Measurements from ENCODE around the gene CCDC181. TPM values are rescaled to one million over a fixed set of nuclear protein-coding genes. Genes with fewer than 3 reads are reported as not detected.
"Not testable (repeated sequence)": the region's sequence is repeated elsewhere in the genome, so short reads cannot be mapped to it uniquely, and the experiment has no call there.

The CCDC181 gene
- total and polyA plus RNA-seq, 2 donors (not counting 3 experiments of a cell fraction or from before 2014, with no cell fraction given), result 0.18 to 0.22 TPM

DNA sequence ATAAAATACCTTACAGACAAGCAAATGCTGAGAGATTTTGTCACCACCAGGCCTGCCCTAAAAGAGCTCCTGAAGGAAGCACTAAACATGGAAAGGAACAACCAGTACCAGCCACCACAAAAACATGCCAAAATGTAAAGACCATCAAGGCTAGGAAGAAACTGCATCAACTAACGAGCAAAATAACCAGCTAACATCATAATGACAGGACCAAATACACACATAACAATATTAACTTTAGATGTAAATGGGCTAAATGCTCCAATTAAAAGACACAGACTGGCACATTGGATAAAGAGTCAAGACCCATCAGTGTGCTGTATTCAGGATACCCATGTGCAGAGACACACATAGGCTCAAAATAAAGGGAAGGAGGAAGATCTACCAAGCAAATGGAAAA, 24.7 kb downstream of the CCDC181 start:
- POLR2A ChIA-PET; H3K79me2 ChIP-seq (ENCODE audit: control insufficient read depth, insufficient read depth, low read length); H3K4me3 ChIP-seq (replicated peaks in 1 of 3; ENCODE audit: insufficient read depth in 1 of 3, low read depth in 1 of 3, low read length in 3 of 3); H3K27ac ChIP-seq (ENCODE audit: insufficient read depth, low read depth, low read length); intact Hi-C loops (cut with micrococcal nuclease); dilution Hi-C loops (cut with MboI; ENCODE audit: extremely low pct_ligation_motif_present, low sequenced_read_pairs); H3K4me1 ChIP-seq (ENCODE audit: control insufficient read depth, extremely low read depth, insufficient read depth, low read length); H3K4me2 ChIP-seq (ENCODE audit: insufficient read depth, low read length); DNase-seq (ENCODE audit: low read depth, low spot score); H3K9me3 ChIP-seq (replicated peaks; ENCODE audit: control insufficient read depth, insufficient read depth, low read length); FAIRE-seq; H3K27me3 ChIP-seq (ENCODE audit: control insufficient read depth in 2 of 2, insufficient read depth in 2 of 2, low read length in 2 of 2); BruUV-seq (replicated peaks); H4K20me1 ChIP-seq (replicated peaks; ENCODE audit: control insufficient read depth, extremely low read depth, insufficient read depth, low read length); CTCF ChIA-PET; H3K36me3 ChIP-seq (ENCODE audit: control insufficient read depth in 2 of 2, extremely low read depth in 1 of 2, insufficient read depth in 2 of 2, low read length in 2 of 2); H3K9me1 ChIP-seq (replicated peaks; ENCODE audit: control insufficient read depth, extremely low read depth, insufficient read depth, low read length); H2AFZ ChIP-seq (ENCODE audit: low read depth, low read length); H3K9ac ChIP-seq (replicated peaks; ENCODE audit: extremely low read depth, insufficient read depth, low read length): not testable (repeated sequence)

DNA sequence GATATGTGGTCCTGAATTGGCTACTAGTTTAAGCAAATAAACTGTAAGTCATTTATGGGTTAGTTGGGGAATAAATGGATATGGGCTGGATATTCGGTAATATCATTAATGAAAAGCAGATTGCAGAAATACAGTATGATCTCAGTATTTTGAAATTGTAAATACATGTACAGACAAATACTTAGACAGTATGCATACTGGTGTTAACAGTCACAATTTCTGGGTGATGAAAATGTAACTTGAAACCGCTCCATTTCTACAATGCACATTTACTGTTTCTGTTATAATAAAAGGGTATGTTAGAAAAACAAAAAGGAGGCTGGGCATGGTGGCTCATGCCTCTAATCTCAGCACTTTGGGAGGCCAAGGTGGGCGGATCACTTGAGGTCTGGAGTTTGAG, 31.3 kb downstream of the CCDC181 start:
- no peak for TF ChIP-seq JUN (IDR thresholded peaks at IDR 0.05; ENCODE audit: borderline replicate concordance, insufficient read depth, insufficient read length, low read depth)
- TF ChIP-seq, protein P1, sequence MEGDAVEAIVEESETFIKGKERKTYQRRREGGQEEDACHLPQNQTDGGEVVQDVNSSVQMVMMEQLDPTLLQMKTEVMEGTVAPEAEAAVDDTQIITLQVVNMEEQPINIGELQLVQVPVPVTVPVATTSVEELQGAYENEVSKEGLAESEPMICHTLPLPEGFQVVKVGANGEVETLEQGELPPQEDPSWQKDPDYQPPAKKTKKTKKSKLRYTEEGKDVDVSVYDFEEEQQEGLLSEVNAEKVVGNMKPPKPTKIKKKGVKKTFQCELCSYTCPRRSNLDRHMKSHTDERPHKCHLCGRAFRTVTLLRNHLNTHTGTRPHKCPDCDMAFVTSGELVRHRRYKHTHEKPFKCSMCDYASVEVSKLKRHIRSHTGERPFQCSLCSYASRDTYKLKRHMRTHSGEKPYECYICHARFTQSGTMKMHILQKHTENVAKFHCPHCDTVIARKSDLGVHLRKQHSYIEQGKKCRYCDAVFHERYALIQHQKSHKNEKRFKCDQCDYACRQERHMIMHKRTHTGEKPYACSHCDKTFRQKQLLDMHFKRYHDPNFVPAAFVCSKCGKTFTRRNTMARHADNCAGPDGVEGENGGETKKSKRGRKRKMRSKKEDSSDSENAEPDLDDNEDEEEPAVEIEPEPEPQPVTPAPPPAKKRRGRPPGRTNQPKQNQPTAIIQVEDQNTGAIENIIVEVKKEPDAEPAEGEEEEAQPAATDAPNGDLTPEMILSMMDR (IDR thresholded peaks at IDR 0.05; ENCODE audit: extremely low read depth in 1 of 2, insufficient read depth in 1 of 2, low read depth in 1 of 2, low read length in 2 of 2), result no peak
- TF ChIP-seq POLR2A (IDR thresholded peaks at IDR 0.05; ENCODE audit: low read depth, low read length), result no peak
- TF ChIP-seq GATA2 (IDR thresholded peaks at IDR 0.05; ENCODE audit: insufficient read depth, insufficient read length, low read depth, low read length), result no peak
- TF ChIP-seq POLR2AphosphoS5 (IDR thresholded peaks at IDR 0.05; ENCODE audit: insufficient read depth, low read depth, low read length), result no peak
- TF ChIP-seq, protein P2, sequence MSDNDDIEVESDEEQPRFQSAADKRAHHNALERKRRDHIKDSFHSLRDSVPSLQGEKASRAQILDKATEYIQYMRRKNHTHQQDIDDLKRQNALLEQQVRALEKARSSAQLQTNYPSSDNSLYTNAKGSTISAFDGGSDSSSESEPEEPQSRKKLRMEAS (IDR thresholded peaks at IDR 0.05; ENCODE audit: insufficient read depth, insufficient read length), result no peak
- TF ChIP-seq MYC (IDR thresholded peaks at IDR 0.05; ENCODE audit: low read depth, low read length), result no peak
- TF ChIP-seq EZH2 (IDR thresholded peaks at IDR 0.05; ENCODE audit: borderline replicate concordance, low read depth, low read length, severe bottlenecking), result no peak
- no peak for TF ChIP-seq FOS (IDR thresholded peaks at IDR 0.05; ENCODE audit: borderline replicate concordance, insufficient read depth, low read length)
- Histone ChIP-seq H3K4me1 (ENCODE audit: control insufficient read depth, extremely low read depth, insufficient read depth, low read length) (no peaks in the 10 kb centered on the region), H3K4me3 (replicated peaks in 1 of 3; ENCODE audit: insufficient read depth in 1 of 3, low read depth in 1 of 3, low read length in 3 of 3) (no peak overlapping the region), H3K9me1 (replicated peaks; ENCODE audit: control insufficient read depth, extremely low read depth, insufficient read depth, low read length) (no peaks in the 10 kb centered on the region), H3K9ac (replicated peaks; ENCODE audit: extremely low read depth, insufficient read depth, low read length) (no peak overlapping the region), H3K36me3 (ENCODE audit: control insufficient read depth in 2 of 2, extremely low read depth in 1 of 2, insufficient read depth in 2 of 2, low read length in 2 of 2) (peaks cover 2 to 4% of the 10 kb centered on the region in 2 experiments), H3K4me2 (ENCODE audit: insufficient read depth, low read length) (no peak overlapping the region), H3K9me3 (replicated peaks; ENCODE audit: control insufficient read depth, insufficient read depth, low read length) (no peaks in the 10 kb centered on the region), H3K27ac (ENCODE audit: insufficient read depth, low read depth, low read length) (no peak overlapping the region), H4K20me1 (replicated peaks; ENCODE audit: control insufficient read depth, extremely low read depth, insufficient read depth, low read length) (no peaks in the 10 kb centered on the region), H3K79me2 (ENCODE audit: control insufficient read depth, insufficient read depth, low read length) (no peaks in the 10 kb centered on the region), H2AFZ (ENCODE audit: low read depth, low read length) (no peak overlapping the region), H3K27me3 (ENCODE audit: control insufficient read depth in 2 of 2, insufficient read depth in 2 of 2, low read length in 2 of 2) (no peaks in the 10 kb centered on the region)
- BruUV-seq (replicated peaks), result no TSS peak
- no peak for FAIRE-seq
- intact Hi-C loops (cut with micrococcal nuclease), result no loop called here
- DNase-seq (ENCODE audit: low read depth, low spot score), result no peak
- dilution Hi-C loops (cut with MboI; ENCODE audit: extremely low pct_ligation_motif_present, low sequenced_read_pairs), result no loop called here
- ChIA-PET POLR2A (no interaction called here), CTCF (no interaction called here)

Measured in endothelial cell of umbilical vein (primary cell).